ENCODE results near the gene UVRAG.

UVRAG gene

DNA sequence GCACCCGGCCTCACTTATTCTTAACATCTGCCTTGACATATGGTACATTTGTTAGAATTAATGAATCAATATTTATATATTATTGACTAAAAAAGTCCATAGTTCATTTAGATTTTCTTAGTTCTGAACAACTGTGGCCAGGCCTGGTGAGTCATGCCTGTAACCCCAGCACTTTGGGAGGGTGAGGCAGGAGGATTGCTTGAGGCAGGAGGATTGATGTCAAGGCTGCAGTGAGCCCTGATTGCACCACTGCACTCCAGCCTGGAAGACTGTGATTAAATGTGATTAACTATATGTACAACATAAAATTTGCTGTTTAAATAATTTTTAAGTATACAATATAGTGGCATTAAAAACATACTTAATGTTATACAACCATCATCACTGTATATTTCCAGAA lies 5.6 kb downstream of the UVRAG start:
- no peak for TF ChIP-seq YY1 (IDR thresholded peaks at IDR 0.05; ENCODE audit: insufficient read depth, insufficient read length)
- TF ChIP-seq SUZ12 (IDR thresholded peaks at IDR 0.05; ENCODE audit: extremely low read depth, insufficient read depth, insufficient read length), result no peak
- no peaks in the 10 kb centered on the region for H3K4me1 ChIP-seq (ENCODE audit: insufficient read depth, insufficient read length)

DNA sequence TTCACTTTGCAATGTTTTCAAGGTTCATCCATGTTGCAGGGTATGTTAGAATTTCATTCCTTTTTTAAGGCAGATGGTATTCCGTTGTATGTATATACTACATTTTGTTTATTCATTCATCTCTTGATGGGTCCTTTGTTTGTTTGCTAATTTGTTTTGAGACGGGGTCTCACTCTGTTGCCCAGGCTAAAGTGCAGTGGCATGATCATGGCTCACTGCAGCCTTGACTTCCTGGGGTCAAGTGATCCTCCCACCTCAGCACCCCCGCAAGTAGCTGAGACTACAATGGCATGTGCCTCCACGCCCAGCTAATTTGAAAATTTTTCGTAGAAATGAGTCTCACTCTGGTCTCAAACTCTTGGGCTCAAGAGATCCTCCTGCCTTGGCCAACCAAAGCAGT lies 6.2 kb downstream of the UVRAG start:
- TF ChIP-seq SUZ12 (IDR thresholded peaks at IDR 0.05; ENCODE audit: extremely low read depth, insufficient read depth, insufficient read length) (no peak), ZNF274 (IDR thresholded peaks at IDR 0.05; ENCODE audit: low read depth, low read length) (no peak), YY1 (IDR thresholded peaks at IDR 0.05; ENCODE audit: insufficient read depth, insufficient read length) (no peak)
- Histone ChIP-seq H3K4me3 (ENCODE audit: insufficient read length, low read depth) (no peak overlapping the region), H3K27me3 (ENCODE audit: insufficient read depth, insufficient read length) (no peaks in the 10 kb centered on the region), H3K36me3 (ENCODE audit: insufficient read depth, insufficient read length, low read length) (no peaks in the 10 kb centered on the region), H3K9me3 (ENCODE audit: insufficient read depth, low read length) (no peaks in the 10 kb centered on the region), H3K9ac (ENCODE audit: insufficient read length, low read depth) (no peak overlapping the region), H3K4me1 (ENCODE audit: insufficient read depth, insufficient read length) (no peaks in the 10 kb centered on the region)
- DNase-seq (ENCODE audit: low read depth, low spot score), result no peak

More for the DNA sequence above, 5.6 kb downstream of the UVRAG start:
- no peak overlapping the region for H3K4me3 ChIP-seq (ENCODE audit: insufficient read length, low read depth)
- H3K27me3 ChIP-seq (ENCODE audit: insufficient read depth, insufficient read length), result no peaks in the 10 kb centered on the region
- no peak overlapping the region for H3K9ac ChIP-seq (ENCODE audit: insufficient read length, low read depth)
- no peaks in the 10 kb centered on the region for H3K9me3 ChIP-seq (ENCODE audit: insufficient read depth, low read length)
- H3K36me3 ChIP-seq (ENCODE audit: insufficient read depth, insufficient read length, low read length), result no peaks in the 10 kb centered on the region
- DNase-seq (ENCODE audit: low read depth, low spot score), result no peak

- TF ChIP-seq SUZ12 (IDR thresholded peaks at IDR 0.05; ENCODE audit: extremely low read depth, insufficient read depth, insufficient read length) (no peak), YY1 (IDR thresholded peaks at IDR 0.05; ENCODE audit: insufficient read depth, insufficient read length) (no peak), ZNF274 (IDR thresholded peaks at IDR 0.05; ENCODE audit: low read depth, low read length) (no peak)
- H3K27me3 ChIP-seq (ENCODE audit: insufficient read depth, insufficient read length), result no peaks in the 10 kb centered on the region
- H3K9ac ChIP-seq (ENCODE audit: insufficient read length, low read depth), result no peak overlapping the region
- H3K4me1 ChIP-seq (ENCODE audit: insufficient read depth, insufficient read length), result no peaks in the 10 kb centered on the region
- H3K36me3 ChIP-seq (ENCODE audit: insufficient read depth, insufficient read length, low read length), result no peaks in the 10 kb centered on the region
- no peaks in the 10 kb centered on the region for H3K9me3 ChIP-seq (ENCODE audit: insufficient read depth, low read length)
- no peak overlapping the region for H3K4me3 ChIP-seq (ENCODE audit: insufficient read length, low read depth)
- no peak for DNase-seq (ENCODE audit: low read depth, low spot score)
These were observed 7.5 kb downstream of the UVRAG start for GRCh38 chr11:75822541-75822940.

- no peaks in the 10 kb centered on the region for H3K4me1 ChIP-seq (ENCODE audit: insufficient read depth, insufficient read length)
- no peak overlapping the region for H3K4me3 ChIP-seq (ENCODE audit: insufficient read length, low read depth)
- H3K9me3 ChIP-seq (ENCODE audit: insufficient read depth, low read length), result no peaks in the 10 kb centered on the region
- DNase-seq (ENCODE audit: low read depth, low spot score), result no peak
- TF ChIP-seq SUZ12 (IDR thresholded peaks at IDR 0.05; ENCODE audit: extremely low read depth, insufficient read depth, insufficient read length) (no peak), ZNF274 (IDR thresholded peaks at IDR 0.05; ENCODE audit: low read depth, low read length) (no peak), YY1 (IDR thresholded peaks at IDR 0.05; ENCODE audit: insufficient read depth, insufficient read length) (no peak)
- no peaks in the 10 kb centered on the region for H3K36me3 ChIP-seq (ENCODE audit: insufficient read depth, insufficient read length, low read length)
- H3K27me3 ChIP-seq (ENCODE audit: insufficient read depth, insufficient read length), result no peaks in the 10 kb centered on the region
- no peak overlapping the region for H3K9ac ChIP-seq (ENCODE audit: insufficient read length, low read depth)
These were observed 8.4 kb downstream of the UVRAG start for GRCh38 chr11:75823415-75823814.

DNA sequence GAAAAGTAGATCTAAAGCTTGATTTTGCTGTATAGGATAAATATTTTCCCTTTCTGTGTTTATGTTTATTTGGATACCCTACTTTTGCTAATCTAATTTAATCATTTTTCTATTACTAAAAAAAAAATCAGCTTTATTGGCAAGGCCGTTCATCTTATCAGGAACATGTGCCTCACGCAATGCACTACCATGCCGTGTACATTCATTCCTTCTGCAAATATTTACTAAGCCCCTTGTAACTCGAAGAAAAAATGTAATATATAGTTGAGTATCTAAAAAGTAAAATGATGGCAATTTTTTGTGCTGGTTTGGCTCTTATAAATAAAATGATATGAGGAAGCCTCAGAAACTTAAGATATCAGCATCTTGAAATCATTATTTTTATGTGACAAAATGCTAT lies 8.9 kb downstream of the UVRAG start:
- Histone ChIP-seq H3K4me1 (ENCODE audit: insufficient read depth, insufficient read length) (no peaks in the 10 kb centered on the region), H3K4me3 (ENCODE audit: insufficient read length, low read depth) (no peak overlapping the region), H3K9ac (ENCODE audit: insufficient read length, low read depth) (no peak overlapping the region), H3K9me3 (ENCODE audit: insufficient read depth, low read length) (no peaks in the 10 kb centered on the region), H3K36me3 (ENCODE audit: insufficient read depth, insufficient read length, low read length) (no peaks in the 10 kb centered on the region), H3K27me3 (ENCODE audit: insufficient read depth, insufficient read length) (no peaks in the 10 kb centered on the region)
- TF ChIP-seq YY1 (IDR thresholded peaks at IDR 0.05; ENCODE audit: insufficient read depth, insufficient read length), result no peak
- no peak for TF ChIP-seq SUZ12 (IDR thresholded peaks at IDR 0.05; ENCODE audit: extremely low read depth, insufficient read depth, insufficient read length)
- no peak for TF ChIP-seq ZNF274 (IDR thresholded peaks at IDR 0.05; ENCODE audit: low read depth, low read length)
- DNase-seq (ENCODE audit: low read depth, low spot score), result no peak

GRCh38 chr11:75826461-75827230 lies 11.6 kb downstream of the UVRAG start:
- Histone ChIP-seq H3K9me3 (ENCODE audit: insufficient read depth, low read length) (no peaks in the 10 kb centered on the region), H3K27me3 (ENCODE audit: insufficient read depth, insufficient read length) (no peaks in the 10 kb centered on the region), H3K9ac (ENCODE audit: insufficient read length, low read depth) (no peak overlapping the region), H3K4me1 (ENCODE audit: insufficient read depth, insufficient read length) (no peaks in the 10 kb centered on the region), H3K4me3 (ENCODE audit: insufficient read length, low read depth) (no peak overlapping the region), H3K36me3 (ENCODE audit: insufficient read depth, insufficient read length, low read length) (no peaks in the 10 kb centered on the region)
- no peak for DNase-seq (ENCODE audit: low read depth, low spot score)
- no peak for TF ChIP-seq YY1 (IDR thresholded peaks at IDR 0.05; ENCODE audit: insufficient read depth, insufficient read length)
- TF ChIP-seq ZNF274 (IDR thresholded peaks at IDR 0.05; ENCODE audit: low read depth, low read length), result no peak
- TF ChIP-seq SUZ12 (IDR thresholded peaks at IDR 0.05; ENCODE audit: extremely low read depth, insufficient read depth, insufficient read length), result no peak

DNA sequence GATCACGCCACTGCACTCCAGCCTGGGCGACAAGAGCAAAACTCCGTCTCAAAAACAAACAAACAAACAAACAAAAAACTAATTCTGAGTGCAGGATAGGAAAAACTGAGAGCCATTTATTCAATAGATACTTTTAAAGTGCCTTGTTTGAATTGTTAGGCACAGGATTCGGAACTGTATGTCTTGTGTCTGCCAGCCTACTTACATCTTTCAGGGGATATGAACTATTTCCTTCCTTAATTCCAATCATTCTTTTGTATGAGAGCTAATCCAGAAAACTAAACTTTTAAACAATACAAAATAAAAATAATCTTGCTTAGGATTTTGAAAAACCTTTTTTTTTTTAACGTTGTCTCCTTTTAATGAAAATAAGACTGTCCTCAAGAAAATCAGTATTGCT lies 12.6 kb downstream of the UVRAG start:
- H3K9me3 ChIP-seq (ENCODE audit: insufficient read depth, low read length), result no peaks in the 10 kb centered on the region
- no peak overlapping the region for H3K4me3 ChIP-seq (ENCODE audit: insufficient read length, low read depth)
- TF ChIP-seq SUZ12 (IDR thresholded peaks at IDR 0.05; ENCODE audit: extremely low read depth, insufficient read depth, insufficient read length) (no peak), YY1 (IDR thresholded peaks at IDR 0.05; ENCODE audit: insufficient read depth, insufficient read length) (no peak), ZNF274 (IDR thresholded peaks at IDR 0.05; ENCODE audit: low read depth, low read length) (no peak)
- DNase-seq (ENCODE audit: low read depth, low spot score), result no peak
- H3K9ac ChIP-seq (ENCODE audit: insufficient read length, low read depth), result no peak overlapping the region
- no peaks in the 10 kb centered on the region for H3K27me3 ChIP-seq (ENCODE audit: insufficient read depth, insufficient read length)
- H3K36me3 ChIP-seq (ENCODE audit: insufficient read depth, insufficient read length, low read length), result no peaks in the 10 kb centered on the region
- H3K4me1 ChIP-seq (ENCODE audit: insufficient read depth, insufficient read length), result no peaks in the 10 kb centered on the region
